Measurements from ENCODE around the gene VTI1A. TPM values are rescaled to one million over a fixed set of nuclear protein-coding genes. Genes with fewer than 3 reads are reported as not detected.

Gene VTI1A
- total and polyA plus RNA-seq, 2 of the 4 experiments (the other 2 are of a cell fraction): 9.7 to 24.9 TPM

- Histone ChIP-seq H3K23ac (ENCODE audit: low read depth, low read length) (no peak overlapping the region), H3K4ac (ENCODE audit: low read depth, low read length) (no peak overlapping the region), H3K9me3 (ENCODE audit: control insufficient read depth, insufficient read depth, low read length) (no peaks in the 10 kb centered on the region), H3K27ac (ENCODE audit: insufficient read depth, low read length) (no peak overlapping the region), H2BK15ac (ENCODE audit: low read depth, low read length) (no peak overlapping the region), H3K18ac (ENCODE audit: low read depth, low read length) (no peak overlapping the region), H3K14ac (replicated peaks; ENCODE audit: low read depth, low read length) (0 out of 2 replicates have a peak overlapping the region, but pooled peaks have one; percentile 14), H3K36me3 (ENCODE audit: control insufficient read depth, insufficient read depth, low read length) (peaks cover 1% of the 10 kb centered on the region; the same call in 1 of the 2 replicates), H3K56ac (ENCODE audit: extremely low read depth, insufficient read depth, low read length) (no peak overlapping the region), H3K9me1 (ENCODE audit: insufficient read depth, low read length) (peaks cover 7% of the 10 kb centered on the region), H4K5ac (ENCODE audit: low read depth, low read length) (no peak overlapping the region), H3K4me1 (ENCODE audit: control insufficient read depth, insufficient read depth, low read length) (peaks cover 5% of the 10 kb centered on the region), H4K91ac (ENCODE audit: insufficient read depth, low read depth, low read length) (no peak overlapping the region), H2BK5ac (ENCODE audit: low read depth, low read length, poor library complexity, severe bottlenecking) (no peak overlapping the region), H2BK20ac (ENCODE audit: low read depth, low read length) (no peak overlapping the region), H4K8ac (ENCODE audit: low read depth in 2 of 2, low read length in 2 of 2) (no peak overlapping the region), H4K20me1 (ENCODE audit: insufficient read depth, low read length) (peaks cover 4% of the 10 kb centered on the region; the same call in 1 of the 2 replicates), H3K9ac (ENCODE audit: low read depth, low read length) (no peak overlapping the region), H3K27me3 (ENCODE audit: control insufficient read depth, insufficient read depth, low read length) (no peaks in the 10 kb centered on the region), H3K79me1 (ENCODE audit: low read depth in 1 of 2, low read length in 2 of 2) (no peaks in the 10 kb centered on the region; a peak in 1 of 4 replicates), H3K4me2 (ENCODE audit: low read depth, low read length) (no peak overlapping the region; the same call in 1 of the 2 replicates), H2BK120ac (ENCODE audit: low read depth, low read length) (no peak overlapping the region), H2AFZ (replicated peaks; ENCODE audit: low read length, poor library complexity) (no peak overlapping the region), H3K4me3 (ENCODE audit: insufficient read depth, low read depth, low read length) (no peak overlapping the region), H2AK9ac (replicated peaks; ENCODE audit: low read depth, low read length, poor library complexity) (no peak overlapping the region), H2AK5ac (ENCODE audit: low read depth, low read length) (no peak overlapping the region)
- TF ChIP-seq MAFK (IDR thresholded peaks at IDR 0.05; ENCODE audit: low read depth, low read length) (no peak), RAD21 (IDR thresholded peaks at IDR 0.05; ENCODE audit: low read length) (no peak), NFE2L2 (IDR thresholded peaks at IDR 0.05; ENCODE audit: low read depth, low read length) (no peak), RFX5 (IDR thresholded peaks at IDR 0.05; ENCODE audit: low read depth, low read length) (no peak), MAZ (IDR thresholded peaks at IDR 0.05; ENCODE audit: borderline replicate concordance, low read depth, low read length) (no peak), BHLHE40 (IDR thresholded peaks at IDR 0.05; ENCODE audit: low read depth, low read length) (no peak), MXI1 (IDR thresholded peaks at IDR 0.05; ENCODE audit: borderline replicate concordance, low read depth, low read length) (no peak), CHD1 (IDR thresholded peaks at IDR 0.05; ENCODE audit: low read depth, low read length) (no peak), CTCF (conservative IDR thresholded peaks at IDR 0.05; ENCODE audit: low read depth, low read length) (no peak), SMC3 (IDR thresholded peaks at IDR 0.05; ENCODE audit: low read depth, low read length) (no peak), RCOR1 (IDR thresholded peaks at IDR 0.05; ENCODE audit: insufficient replicate concordance, low read length) (no peak), FOS (IDR thresholded peaks at IDR 0.05; ENCODE audit: low read depth, low read length) (no peak), POLR2A (IDR thresholded peaks at IDR 0.05; ENCODE audit: low read depth, low read length) (no peak), CEBPB (IDR thresholded peaks at IDR 0.05; ENCODE audit: low read depth, low read length) (no peak)
- TF ChIP-seq, protein P1, sequence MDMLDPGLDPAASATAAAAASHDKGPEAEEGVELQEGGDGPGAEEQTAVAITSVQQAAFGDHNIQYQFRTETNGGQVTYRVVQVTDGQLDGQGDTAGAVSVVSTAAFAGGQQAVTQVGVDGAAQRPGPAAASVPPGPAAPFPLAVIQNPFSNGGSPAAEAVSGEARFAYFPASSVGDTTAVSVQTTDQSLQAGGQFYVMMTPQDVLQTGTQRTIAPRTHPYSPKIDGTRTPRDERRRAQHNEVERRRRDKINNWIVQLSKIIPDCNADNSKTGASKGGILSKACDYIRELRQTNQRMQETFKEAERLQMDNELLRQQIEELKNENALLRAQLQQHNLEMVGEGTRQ (IDR thresholded peaks at IDR 0.05; ENCODE audit: low read depth, low read length): no peak
- TF ChIP-seq, protein P2, sequence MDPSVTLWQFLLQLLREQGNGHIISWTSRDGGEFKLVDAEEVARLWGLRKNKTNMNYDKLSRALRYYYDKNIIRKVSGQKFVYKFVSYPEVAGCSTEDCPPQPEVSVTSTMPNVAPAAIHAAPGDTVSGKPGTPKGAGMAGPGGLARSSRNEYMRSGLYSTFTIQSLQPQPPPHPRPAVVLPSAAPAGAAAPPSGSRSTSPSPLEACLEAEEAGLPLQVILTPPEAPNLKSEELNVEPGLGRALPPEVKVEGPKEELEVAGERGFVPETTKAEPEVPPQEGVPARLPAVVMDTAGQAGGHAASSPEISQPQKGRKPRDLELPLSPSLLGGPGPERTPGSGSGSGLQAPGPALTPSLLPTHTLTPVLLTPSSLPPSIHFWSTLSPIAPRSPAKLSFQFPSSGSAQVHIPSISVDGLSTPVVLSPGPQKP (IDR thresholded peaks at IDR 0.05; ENCODE audit: borderline replicate concordance, low read depth, low read length): no peak
- 21% methylated on average over 4 of the region's 4 CpGs; no CpG with 5 or more reads in 1 of the 2 experiments for WGBS, 2 experiments (ENCODE audit: extremely low coverage in 2 of 2, insufficient read length in 1 of 2)
- dilution Hi-C loops (cut with HindIII; ENCODE audit: low sequenced_read_pairs, unreplicated experiment): no loop called here
- in situ Hi-C loops (cut with MboI; ENCODE audit: low sequenced_read_pairs): no loop called here
- CTCF ChIA-PET: interaction anchor here (0.7 kb wide), 1 partner anchor 1920 kb away, joined by 6 read pairs; no protein-coding TSS in a partner anchor
- no TSS peak for BruUV-seq (replicated peaks)
- intact Hi-C loops (cut with micrococcal nuclease): no loop called here
- POLR2A ChIA-PET (ENCODE audit: unreplicated experiment): no interaction called here
- ATAC-seq (ENCODE audit: low read depth) (peak; percentile 57), DNase-seq (peak; percentile 37)
Observed at GRCh38 chr10:112585126-112585525, 138.1 kb downstream of the VTI1A start.

All from IMR-90 (cell line).